ENCODE data around the gene PCCB.

GRCh38 chr3:136329593-136329992, 79.5 kb downstream of the PCCB start:
- TF ChIP-seq EZH2 (IDR thresholded peaks at IDR 0.05; ENCODE audit: borderline replicate concordance, insufficient read depth, low read depth, low read length, poor library complexity, severe bottlenecking) (no peak), CTCF (IDR thresholded peaks at IDR 0.05) (no peak)

Data from B cell (primary cell).